ENCODE results near the gene TBL2.
"Not testable (repeated sequence)": the region's sequence is repeated elsewhere in the genome, so short reads cannot be mapped to it uniquely, and the experiment has no call there.

The TBL2 gene

DNA sequence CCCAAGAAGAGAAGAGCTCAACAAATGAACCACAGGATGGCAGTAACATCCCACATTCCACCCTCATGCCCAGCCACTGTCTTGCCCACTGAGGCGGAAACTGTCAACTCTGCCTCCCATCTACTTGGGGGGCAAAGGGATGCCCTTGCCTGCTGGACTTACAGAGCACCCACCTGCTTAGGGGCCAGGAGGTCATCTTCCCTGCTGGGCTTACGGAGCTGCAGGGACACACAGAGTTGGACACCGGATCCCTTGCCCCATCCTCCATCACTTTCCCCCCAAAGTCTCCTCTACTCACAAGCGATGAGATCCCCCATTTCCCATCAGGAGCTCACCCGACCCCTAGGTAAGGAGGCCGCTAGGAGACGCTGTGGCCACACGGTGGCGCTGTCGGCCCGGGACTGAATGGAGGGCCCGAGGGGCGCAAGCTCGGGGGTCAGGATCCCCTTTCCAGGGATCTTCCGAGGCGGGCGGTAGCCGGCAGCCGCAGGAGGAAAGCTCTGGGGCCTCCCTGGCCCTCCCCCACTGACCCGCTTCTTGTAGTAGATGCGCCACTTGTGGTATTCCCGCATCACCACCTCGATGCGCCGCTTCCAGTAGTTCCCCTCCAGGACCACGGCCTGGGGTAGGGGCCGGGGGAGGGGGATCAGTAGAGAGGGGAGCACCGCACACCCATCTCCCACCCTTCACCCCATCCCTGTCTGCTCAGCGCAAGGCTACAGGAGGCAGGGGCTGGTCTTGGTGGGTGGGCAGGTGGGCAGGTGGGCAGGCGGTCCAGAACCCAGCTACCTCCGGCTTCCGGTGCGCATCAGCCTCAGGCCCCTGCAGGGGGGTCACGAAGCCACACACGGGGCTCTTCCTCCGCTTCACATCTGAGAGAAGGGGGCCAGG is 28.7 kb upstream of the TBL2 start:
- DNase-seq (ENCODE audit: low spot score) = peak; percentile 30

DNA sequence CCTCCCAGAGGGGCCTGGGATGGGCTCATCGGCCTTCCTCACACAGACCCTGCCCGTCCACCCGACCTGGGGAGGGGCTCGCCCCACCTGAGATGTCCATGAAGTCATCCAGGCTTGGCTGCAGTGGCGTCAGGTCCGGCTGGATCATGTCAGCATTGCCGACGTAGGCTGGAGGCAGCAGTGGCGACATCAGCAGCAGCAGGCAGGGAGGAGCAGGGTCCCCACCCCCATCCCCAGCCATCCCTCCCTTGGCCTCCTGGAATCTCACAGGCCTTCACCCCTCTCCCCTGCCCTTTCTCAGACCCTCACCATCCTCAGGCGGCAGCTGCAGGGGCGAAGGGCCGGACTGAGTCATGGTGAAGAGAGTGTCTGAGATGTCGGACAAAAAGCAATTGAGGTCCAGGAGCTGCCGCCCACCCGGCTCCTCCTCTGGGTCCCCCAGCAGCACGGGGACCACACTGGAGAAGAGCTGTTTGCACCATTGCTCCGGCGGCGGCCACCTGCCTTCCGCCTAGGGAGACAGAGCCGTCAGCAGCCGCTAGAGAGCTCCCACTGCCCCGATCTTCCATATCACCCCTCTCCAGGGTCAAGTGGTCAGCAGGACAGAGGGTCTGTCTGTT is 27.3 kb upstream of the TBL2 start:
- DNase-seq (ENCODE audit: low spot score) = no peak

- no peak for DNase-seq (ENCODE audit: low spot score)
Observed at GRCh38 chr7:73602721-73603651, 24.6 kb upstream of the TBL2 start.

GRCh38 chr7:73599916-73600315 is 21.5 kb upstream of the TBL2 start:
- no peak for DNase-seq (ENCODE audit: low spot score)

GRCh38 chr7:73599151-73599882 is 20.9 kb upstream of the TBL2 start:
- DNase-seq (ENCODE audit: low spot score) = no peak

GRCh38 chr7:73597978-73598782 is 19.8 kb upstream of the TBL2 start:
- no peak for DNase-seq (ENCODE audit: low spot score)

- no peak for DNase-seq (ENCODE audit: low spot score)
Observed at GRCh38 chr7:73596191-73597065, 18.0 kb upstream of the TBL2 start.

DNA sequence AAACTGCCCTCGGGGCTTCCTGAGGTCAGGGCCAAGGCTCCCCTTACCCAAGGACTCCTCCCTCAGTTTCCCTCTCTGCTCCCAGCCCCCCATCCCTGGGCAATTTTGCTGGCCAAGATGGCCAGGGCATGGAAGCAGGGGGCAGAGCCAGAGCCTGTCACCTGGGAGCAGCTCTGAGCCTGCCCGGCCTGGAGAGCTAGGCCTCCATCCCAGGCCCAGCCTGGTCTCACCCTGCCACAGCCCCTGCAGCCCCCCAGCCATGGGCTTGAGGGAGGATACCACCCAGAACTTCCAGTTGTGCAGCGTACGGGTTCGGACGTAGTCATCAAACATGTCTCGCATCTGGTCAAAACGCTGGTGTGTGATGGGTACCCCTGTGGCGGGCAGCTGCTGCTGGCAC is 17.0 kb upstream of the TBL2 start:
- no peak for DNase-seq (ENCODE audit: low spot score)

GRCh38 chr7:73593207-73594045 is 15.0 kb upstream of the TBL2 start:
- DNase-seq (ENCODE audit: low spot score) = no peak

- no peak for DNase-seq (ENCODE audit: low spot score)
Observed at GRCh38 chr7:73586911-73587310, 8.5 kb upstream of the TBL2 start.

DNA sequence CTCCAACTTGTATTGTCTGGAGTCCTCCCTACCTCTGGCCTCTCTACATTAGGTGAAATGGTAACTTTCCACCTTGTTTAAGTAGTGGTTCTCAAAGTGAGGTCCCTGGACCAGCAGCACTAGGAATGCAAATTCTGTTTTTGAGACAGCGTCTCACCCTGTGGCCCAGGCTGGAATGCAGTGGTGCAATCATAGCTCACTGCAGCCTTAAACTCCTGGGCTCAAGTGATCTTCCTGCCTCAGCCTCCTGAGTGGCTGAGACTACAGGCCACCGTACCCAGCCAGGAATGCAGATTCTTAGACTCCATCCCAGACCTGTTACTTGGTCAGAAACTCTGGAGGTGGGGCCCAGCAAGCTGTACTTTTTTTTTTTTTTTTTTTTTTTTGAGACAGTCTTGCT is 6.8 kb upstream of the TBL2 start:
- DNase-seq (ENCODE audit: low spot score) = no peak

GRCh38 chr7:73582664-73583202 is 4.4 kb upstream of the TBL2 start:
- DNase-seq (ENCODE audit: low spot score) = no peak

- not testable (repeated sequence) for DNase-seq (ENCODE audit: low spot score)
Observed at GRCh38 chr7:73581006-73581405, 2.6 kb upstream of the TBL2 start.

DNA sequence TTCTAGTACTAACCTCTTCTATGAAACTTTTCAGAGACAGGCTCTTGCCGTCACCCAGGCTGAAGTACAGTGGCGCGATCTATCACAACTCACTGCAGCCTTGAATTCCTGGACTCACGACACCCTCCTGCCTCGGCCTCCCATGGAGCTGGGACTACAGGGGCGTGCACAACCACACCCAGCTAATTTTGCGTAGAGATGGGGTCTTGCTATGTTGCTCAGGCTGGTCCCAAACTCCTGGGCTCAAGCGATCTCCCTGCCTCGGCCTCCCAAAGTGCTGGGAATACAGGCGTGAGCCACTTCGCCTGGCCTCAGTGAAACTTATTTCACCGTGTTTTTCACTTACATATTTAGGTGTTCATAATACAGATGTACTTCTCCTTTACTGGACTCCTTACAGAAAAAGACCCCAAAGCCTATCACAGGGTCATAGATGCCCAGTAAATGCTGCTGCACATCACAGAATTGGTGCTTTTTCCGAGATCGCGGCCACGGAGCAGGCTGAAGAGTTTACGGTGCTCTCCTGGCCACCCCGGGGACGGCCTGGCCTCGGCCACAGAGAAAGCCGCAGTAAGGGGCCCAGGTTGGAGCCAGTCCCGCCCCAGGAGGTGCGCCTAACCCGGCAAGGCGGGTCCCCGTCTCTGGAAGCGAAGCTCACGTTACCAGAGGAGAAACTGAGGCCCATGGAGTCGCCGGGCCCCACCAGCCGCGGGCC is 595 bp downstream of the TBL2 start:
- peak; percentile 57 for DNase-seq (ENCODE audit: low spot score)

- no peak for DNase-seq (ENCODE audit: low spot score)
Observed at GRCh38 chr7:73573791-73574190, 4.6 kb downstream of the TBL2 start.

GRCh38 chr7:73573276-73573675 is 5.1 kb downstream of the TBL2 start:
- no peak for DNase-seq (ENCODE audit: low spot score)

- DNase-seq (ENCODE audit: low spot score) = no peak
Observed at GRCh38 chr7:73572767-73573186, 5.6 kb downstream of the TBL2 start.

GRCh38 chr7:73570977-73571376 is 7.4 kb downstream of the TBL2 start:
- no peak for DNase-seq (ENCODE audit: low spot score)
